Stimulated activated CD4-positive, alpha-beta T cell treated with anti-CD3 and anti-CD28 coated beads, Interleukin-15, amount 100 ng/mL, for 1 hour (primary cell): ENCODE results near the gene BEAN1.

Source experiments
- DNase-seq, 2 donors: peaks; one replicate each; pipeline ENCODE4 v3.0.0-alpha.2; 2020; ENCODE audit warnings: low read depth in 1 of 2, low spot score in 1 of 2

The BEAN1 gene

DNA sequence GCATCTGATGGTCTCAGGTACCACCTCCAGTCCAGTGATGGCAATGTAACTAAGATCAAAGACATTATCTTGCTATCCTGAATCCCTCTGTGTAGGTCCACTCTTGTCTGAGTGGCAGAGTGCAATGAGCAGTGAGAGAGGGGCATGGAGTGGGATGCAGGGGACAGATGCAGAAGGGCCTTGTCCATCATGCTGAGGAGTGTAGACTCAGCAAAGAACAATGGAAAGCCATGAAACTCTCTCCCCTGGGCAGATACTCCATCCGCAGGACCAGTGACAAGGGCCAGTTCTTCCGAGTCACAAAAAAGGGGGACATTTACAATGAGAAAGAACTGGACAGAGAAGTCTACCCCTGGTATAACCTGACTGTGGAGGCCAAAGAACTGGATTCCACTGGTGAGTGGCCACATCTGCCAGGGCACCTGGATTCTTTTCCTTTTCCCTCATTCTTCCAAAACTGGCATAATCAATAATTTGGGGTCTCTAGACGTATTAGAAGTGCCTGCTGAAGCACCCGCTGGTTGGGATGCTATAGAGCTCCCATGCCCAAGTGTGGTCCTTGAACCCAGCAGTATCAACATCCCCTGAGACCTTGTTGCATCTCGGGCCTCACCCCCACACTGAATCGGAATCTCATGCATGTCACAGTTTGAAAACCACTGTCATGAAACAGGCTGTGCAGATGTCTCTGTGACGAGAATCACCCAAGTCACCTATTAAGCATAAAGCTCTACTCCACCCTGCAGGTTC, 31.1 kb upstream of the BEAN1 start:
- DNase-seq: no peak

- DNase-seq: no peak
Observed at GRCh38 chr16:66397736-66398433, 29.2 kb upstream of the BEAN1 start.

- DNase-seq: no peak
Observed at GRCh38 chr16:66399031-66399430, 28.1 kb upstream of the BEAN1 start.

GRCh38 chr16:66399930-66400329, 27.2 kb upstream of the BEAN1 start:
- DNase-seq: no peak

GRCh38 chr16:66400503-66401380, 26.4 kb upstream of the BEAN1 start:
- DNase-seq: no peak

GRCh38 chr16:66401610-66402009, 25.5 kb upstream of the BEAN1 start:
- DNase-seq: no peak

GRCh38 chr16:66402166-66402565, 24.9 kb upstream of the BEAN1 start:
- no peak for DNase-seq

- no peak for DNase-seq
Observed at GRCh38 chr16:66402591-66403230, 24.4 kb upstream of the BEAN1 start.

- DNase-seq: no peak
Observed at GRCh38 chr16:66403531-66404145, 23.5 kb upstream of the BEAN1 start.

DNA sequence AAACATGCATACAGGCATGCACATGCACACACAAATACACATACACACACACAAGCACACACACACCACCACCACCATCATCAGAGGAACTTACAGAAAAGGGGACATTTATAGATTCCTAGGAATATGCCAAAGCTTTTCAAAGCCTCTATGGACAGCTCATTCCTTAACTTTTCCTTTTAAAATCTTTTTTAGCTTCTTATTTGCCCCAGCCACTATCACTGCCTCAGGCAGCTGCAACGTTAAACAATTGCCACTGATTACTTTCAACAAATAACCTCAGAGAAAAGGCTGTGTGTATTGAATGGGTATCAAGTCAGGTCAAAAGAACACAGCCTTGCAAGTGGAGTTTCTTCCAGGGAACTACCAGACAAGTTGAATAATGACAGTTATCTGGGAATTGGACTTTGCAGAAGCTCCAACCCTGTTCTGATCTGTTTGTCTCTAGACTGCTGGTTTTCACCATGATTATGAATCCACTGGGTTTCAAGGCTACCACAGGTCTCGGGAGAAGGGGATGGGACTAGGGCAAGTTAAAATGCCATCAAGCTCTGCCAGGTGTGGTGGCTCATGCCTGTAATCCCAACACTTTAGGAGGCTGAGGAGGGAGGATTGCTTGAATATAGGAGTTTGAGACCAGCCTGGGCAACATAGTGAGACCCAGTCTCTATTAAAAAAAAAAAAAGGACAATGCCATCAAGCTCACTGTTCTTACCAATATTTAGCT, 21.9 kb upstream of the BEAN1 start:
- no peak for DNase-seq

DNA sequence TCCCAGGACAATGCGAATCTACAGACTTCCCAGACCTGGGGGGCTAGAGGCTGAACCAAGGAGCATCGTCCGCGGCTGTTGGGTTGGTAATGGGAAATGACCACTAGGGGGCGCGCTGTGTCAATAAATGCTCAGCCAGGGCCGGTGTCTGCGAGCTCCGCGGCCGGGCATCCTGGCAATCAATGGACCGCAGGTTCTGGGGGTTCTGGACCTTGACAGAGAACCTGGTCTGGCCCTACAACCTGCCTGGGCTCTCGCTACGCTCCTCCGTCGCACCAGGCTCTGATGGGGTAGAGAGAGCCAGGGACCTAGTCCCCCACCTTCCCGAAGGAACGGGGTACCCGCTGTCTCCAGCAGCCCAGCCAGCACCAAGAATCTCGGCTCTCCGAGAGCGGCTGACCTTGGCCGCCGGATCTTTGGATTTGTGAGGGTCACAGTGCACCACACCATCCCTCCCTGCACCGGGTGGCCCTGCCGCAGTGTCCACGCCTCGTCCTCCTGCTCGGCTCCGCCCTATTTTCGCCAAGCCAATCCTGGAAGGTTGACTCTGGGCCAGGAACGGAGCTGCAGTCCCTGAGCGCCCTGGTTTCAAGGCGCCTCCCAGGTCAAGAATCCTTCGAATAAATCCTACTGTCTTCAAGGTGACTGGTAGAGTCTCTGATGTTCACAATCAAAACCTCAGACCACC, 20.4 kb upstream of the BEAN1 start:
- DNase-seq: peak; percentile 78 to 80

GRCh38 chr16:66408163-66409048, 18.7 kb upstream of the BEAN1 start:
- no peak for DNase-seq

- DNase-seq: no peak
Observed at GRCh38 chr16:66409156-66409555, 17.9 kb upstream of the BEAN1 start.

GRCh38 chr16:66412182-66412581, 14.9 kb upstream of the BEAN1 start:
- DNase-seq: no peak

GRCh38 chr16:66414891-66415290, 12.2 kb upstream of the BEAN1 start:
- no peak for DNase-seq

DNA sequence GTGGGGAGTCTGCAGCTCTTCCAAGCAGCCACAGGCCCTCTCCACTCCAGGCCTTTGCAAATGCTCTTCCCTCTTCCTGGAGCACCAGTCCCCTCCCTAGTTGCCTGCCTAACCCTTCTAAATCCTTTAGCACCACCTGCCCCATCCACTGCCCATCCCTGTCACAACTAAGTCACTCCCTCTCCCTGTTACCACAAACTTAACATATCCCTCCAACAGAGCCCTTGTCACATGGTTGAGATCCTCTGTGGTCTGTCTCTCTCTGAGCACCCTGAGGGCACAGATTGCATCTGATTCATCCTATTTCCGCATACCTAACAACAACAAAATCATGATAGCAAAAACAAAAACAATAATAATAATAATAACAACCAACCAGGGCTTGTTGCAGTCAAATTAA, 11.0 kb upstream of the BEAN1 start:
- DNase-seq: no peak

DNA sequence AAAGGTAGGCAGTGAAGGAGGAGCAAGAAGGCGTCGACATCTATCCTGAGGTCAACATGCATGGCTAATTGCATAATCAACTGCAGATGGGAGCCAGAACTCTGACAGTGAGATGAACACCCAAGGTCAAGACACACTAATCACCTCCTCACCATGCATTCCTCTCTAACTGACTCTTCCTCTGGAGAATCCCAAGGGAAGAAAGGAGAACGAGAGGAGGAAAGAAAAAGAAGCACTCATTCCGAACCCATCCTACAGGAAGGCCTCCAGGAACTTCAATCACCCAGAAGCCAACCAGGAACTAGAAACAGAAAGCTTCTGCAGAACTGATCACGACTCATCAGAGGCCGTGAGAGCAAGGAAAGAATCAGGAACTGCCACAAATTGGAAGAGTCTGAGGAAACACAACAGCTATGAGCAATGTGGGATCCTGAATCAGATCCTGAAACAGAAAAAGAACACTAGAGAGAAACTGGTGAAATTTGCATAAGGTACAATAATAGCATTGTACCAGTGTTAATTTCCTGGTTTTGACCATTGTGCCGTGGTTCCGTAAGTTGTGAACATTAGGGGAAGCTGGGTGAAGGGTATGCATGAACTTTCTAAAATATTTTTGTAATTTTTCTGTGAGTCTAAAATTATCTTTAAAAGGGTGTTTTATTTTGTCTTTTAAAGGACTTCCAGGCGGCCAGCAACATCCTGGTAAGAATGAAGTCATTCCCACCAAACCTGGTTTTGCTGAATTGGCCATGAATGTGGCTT, 10.0 kb upstream of the BEAN1 start:
- DNase-seq: no peak
